HepG2 (cell line): Measurements from ENCODE around the gene ISG20L2. TPM values are rescaled to one million over a fixed set of nuclear protein-coding genes. Genes with fewer than 3 reads are reported as not detected.

Source experiments
- ARID2 ChIP-seq: sonication (generic); formaldehyde crosslinking; IDR thresholded peaks from 2 replicates; pipeline ENCODE4 v1.8.1; 2022; ENCODE audit warnings: mild to moderate bottlenecking, missing genetic modification reagents, borderline replicate concordance
- CCDC6 ChIP-seq: sonication (generic); formaldehyde crosslinking; IDR thresholded peaks from 2 replicates; pipeline ENCODE4 v1.8.1; 2022; ENCODE audit warnings: mild to moderate bottlenecking, missing genetic modification reagents, moderate library complexity
- KLF15 ChIP-seq: sonication (generic); formaldehyde crosslinking; IDR thresholded peaks from 2 replicates; pipeline ENCODE4 v1.8.1; 2023; ENCODE audit warnings: borderline replicate concordance, mild to moderate bottlenecking, inconsistent platforms, missing genetic modification reagents, mixed read lengths
- RFX3 ChIP-seq: IDR thresholded peaks from 2 replicates; pipeline ENCODE4 v1.6.1; 2016; ENCODE audit warnings: missing biosample characterization, missing genetic modification reagents
- SALL1 ChIP-seq: sonication (generic); formaldehyde crosslinking; IDR thresholded peaks from 2 replicates; pipeline ENCODE4 v1.8.0; 2022; ENCODE audit warnings: mild to moderate bottlenecking, missing genetic modification reagents
- YEATS4 ChIP-seq: sonication (generic); formaldehyde crosslinking; IDR thresholded peaks from 2 replicates; pipeline ENCODE4 v1.4.0; 2020; ENCODE audit warnings: missing genetic modification reagents, borderline replicate concordance
- ZNF605 ChIP-seq: sonication (generic); formaldehyde crosslinking; IDR thresholded peaks from 2 replicates; pipeline ENCODE4 v1.8.0; 2022; ENCODE audit warnings: mild to moderate bottlenecking, missing genetic modification reagents
- ZNF788 ChIP-seq: sonication (generic); formaldehyde crosslinking; IDR thresholded peaks from 2 replicates; pipeline ENCODE4 v1.5.0; 2020; ENCODE audit warnings: mild to moderate bottlenecking, missing genetic modification reagents, borderline replicate concordance
- polyA plus RNA-seq, 8 experiments: library from polyadenylated mRNA; depleted of rRNA in 3 of 8; stranded (reverse) in 7 of 8; unstranded in 1 of 8; fragments of >200 nt; fragmentation: Illumina TruSeq in 4 of 8; extraction: Trizol in 4 of 8; gene quantifications; 2 replicates each; pipeline versions ENCODE4 v1.2.1 to v1.2.3, GENCODE V29; 2011 to 2016; ENCODE audit warnings: low read depth in 4 of 8, missing spikeins in 1 of 8, mixed read lengths in 1 of 8; ENCODE audit not compliant: insufficient read depth in 1 of 8
- total RNA-seq, 5 experiments: library from RNA; depleted of rRNA; stranded (reverse); fragments of >200 nt; fragmentation: Illumina TruSeq; extraction: Trizol; gene quantifications; 2 replicates each; pipeline ENCODE4 v1.2.3, GENCODE V29; 2016; ENCODE audit warnings: low read depth in 1 of 5
- TF ChIP-seq, protein P1 (sequence below): sonication (generic); formaldehyde crosslinking; IDR thresholded peaks from 2 replicates; pipeline ENCODE4 v1.4.0; 2020; ENCODE audit warnings: mild to moderate bottlenecking, missing genetic modification reagents
- TF ChIP-seq, protein P2 (sequence below): sonication (generic); formaldehyde crosslinking; conservative IDR thresholded peaks from 2 replicates; pipeline ENCODE4 v1.8.0; 2022; ENCODE audit warnings: missing genetic modification reagents
- TF ChIP-seq, protein P3 (sequence below): fragments of 450-650 bp; IDR thresholded peaks from 2 replicates; pipeline ENCODE4 v1.6.1; 2017; ENCODE audit warnings: mild to moderate bottlenecking
- TF ChIP-seq, protein P4 (sequence below): sonication (generic); formaldehyde crosslinking; IDR thresholded peaks from 2 replicates; pipeline ENCODE4 v1.4.0; 2020; ENCODE audit warnings: missing genetic modification reagents; ENCODE audit errors: not compliant biosample characterization

Gene ISG20L2
- total and polyA plus RNA-seq, 2 of the 13 experiments (the other 11 are each of a cell fraction or from before 2014, with no cell fraction given) = 19.8 to 21.3 TPM

DNA sequence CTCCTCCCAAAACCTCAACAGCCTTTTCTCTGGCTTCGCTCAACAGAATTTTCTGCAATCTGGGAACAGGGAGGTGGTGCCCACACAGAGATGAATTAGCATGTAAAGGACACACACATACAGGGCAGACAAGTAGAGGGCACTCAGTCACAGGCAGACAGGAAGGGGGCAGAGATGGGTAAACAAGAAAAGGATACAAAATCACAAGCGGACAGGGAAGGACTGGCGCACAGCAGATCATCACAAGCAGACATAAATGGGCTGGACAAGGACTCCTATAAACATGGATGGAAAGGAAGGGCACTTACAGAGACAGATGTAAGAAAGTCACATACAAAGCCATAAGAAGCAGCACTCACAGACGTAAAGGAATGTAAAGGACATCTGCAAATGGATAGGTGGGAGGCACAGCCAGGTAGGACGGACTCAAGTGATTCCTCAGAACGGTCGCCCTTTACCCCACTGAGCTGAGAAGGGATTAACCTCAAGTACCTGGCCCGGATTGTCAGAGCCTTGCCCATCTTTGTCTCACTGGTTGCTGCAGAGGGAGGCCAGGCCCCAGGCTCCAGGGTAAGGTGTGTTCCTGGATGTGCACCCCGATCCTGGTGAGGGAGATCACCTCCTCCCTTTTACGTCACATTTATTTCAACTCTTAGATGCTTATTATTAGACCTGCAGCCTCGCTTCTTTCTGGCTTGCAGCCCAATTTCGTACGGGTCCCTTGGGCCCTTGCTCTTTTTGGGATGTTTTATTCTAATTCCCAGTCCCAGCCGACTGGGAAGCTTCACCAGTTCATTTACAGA, 37.9 kb upstream of the ISG20L2 start (continued):
- no peak for TF ChIP-seq ZNF605 (CRISPR knock-in tag)
- TF ChIP-seq, protein P1, sequence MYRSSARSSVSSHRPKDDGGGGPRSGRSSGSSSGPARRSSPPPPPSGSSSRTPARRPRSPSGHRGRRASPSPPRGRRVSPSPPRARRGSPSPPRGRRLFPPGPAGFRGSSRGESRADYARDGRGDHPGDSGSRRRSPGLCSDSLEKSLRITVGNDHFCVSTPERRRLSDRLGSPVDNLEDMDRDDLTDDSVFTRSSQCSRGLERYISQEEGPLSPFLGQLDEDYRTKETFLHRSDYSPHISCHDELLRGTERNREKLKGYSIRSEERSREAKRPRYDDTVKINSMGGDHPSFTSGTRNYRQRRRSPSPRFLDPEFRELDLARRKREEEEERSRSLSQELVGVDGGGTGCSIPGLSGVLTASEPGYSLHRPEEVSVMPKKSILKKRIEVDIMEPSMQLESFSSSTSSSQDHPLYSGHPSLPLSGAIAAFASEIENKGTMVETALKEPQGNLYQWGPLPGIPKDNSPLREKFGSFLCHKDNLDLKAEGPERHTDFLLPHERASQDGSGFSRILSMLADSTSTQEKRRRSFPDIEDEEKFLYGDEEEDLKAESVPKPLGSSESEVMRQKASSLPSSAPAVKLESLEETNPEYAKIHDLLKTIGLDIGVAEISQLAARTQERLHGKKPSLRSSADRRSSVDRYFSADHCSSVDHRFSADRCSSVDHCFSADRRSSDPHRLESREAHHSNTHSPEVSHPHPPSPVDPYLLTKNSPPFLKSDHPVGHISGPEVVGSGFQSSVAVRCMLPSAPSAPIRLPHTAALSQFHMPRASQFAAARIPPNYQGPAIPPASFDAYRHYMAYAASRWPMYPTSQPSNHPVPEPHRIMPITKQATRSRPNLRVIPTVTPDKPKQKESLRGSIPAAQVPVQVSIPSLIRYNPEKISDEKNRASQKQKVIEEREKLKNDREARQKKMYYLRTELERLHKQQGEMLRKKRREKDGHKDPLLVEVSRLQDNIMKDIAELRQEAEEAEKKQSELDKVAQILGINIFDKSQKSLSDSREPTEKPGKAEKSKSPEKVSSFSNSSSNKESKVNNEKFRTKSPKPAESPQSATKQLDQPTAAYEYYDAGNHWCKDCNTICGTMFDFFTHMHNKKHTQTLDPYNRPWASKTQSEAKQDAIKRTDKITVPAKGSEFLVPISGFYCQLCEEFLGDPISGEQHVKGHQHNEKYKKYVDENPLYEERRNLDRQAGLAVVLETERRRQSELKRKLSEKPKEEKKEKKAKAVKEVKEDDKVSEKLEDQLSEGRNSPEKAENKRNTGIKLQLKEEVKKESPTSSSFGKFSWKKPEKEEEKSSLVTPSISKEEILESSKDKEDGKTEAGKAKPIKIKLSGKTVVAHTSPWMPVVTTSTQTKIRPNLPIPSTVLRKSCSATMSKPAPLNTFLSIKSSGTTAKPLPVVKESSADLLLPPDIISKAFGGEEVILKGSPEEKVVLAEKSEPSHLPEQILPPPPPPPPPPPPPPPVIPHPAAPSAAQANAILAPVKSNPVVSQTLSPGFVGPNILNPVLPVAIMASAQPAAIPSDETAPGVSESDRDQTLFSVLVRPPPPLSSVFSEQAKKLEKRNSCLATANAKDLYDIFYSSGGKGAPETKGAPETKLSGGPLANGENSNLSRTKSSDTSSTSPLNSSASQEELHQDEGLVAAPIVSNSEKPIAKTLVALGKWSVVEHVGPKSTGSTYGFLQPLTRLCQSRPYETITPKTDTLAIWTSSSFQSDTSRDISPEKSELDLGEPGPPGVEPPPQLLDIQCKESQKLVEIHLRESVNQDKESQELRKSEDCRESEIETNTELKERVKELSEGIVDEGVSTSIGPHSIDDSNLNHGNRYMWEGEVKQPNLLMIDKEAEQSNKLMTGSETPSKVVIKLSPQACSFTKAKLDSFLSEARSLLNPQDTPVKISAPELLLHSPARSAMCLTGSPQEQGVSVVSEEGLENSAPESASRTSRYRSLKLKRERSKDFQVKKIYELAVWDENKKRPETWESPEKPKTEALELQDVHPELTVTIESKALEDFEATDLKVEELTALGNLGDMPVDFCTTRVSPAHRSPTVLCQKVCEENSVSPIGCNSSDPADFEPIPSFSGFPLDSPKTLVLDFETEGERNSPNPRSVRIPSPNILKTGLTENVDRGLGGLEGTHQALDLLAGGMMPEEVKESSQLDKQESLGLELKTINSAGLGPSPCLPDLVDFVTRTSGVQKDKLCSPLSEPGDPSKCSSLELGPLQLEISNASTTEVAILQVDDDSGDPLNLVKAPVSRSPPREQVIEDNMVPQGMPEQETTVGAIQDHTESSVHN (CRISPR knock-in tag) = no peak
- no peak for TF ChIP-seq RFX3
- TF ChIP-seq, protein P2, sequence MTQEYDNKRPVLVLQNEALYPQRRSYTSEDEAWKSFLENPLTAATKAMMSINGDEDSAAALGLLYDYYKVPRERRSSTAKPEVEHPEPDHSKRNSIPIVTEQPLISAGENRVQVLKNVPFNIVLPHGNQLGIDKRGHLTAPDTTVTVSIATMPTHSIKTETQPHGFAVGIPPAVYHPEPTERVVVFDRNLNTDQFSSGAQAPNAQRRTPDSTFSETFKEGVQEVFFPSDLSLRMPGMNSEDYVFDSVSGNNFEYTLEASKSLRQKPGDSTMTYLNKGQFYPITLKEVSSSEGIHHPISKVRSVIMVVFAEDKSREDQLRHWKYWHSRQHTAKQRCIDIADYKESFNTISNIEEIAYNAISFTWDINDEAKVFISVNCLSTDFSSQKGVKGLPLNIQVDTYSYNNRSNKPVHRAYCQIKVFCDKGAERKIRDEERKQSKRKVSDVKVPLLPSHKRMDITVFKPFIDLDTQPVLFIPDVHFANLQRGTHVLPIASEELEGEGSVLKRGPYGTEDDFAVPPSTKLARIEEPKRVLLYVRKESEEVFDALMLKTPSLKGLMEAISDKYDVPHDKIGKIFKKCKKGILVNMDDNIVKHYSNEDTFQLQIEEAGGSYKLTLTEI (CRISPR knock-in tag) = no peak
- 0 out of 2 replicates have a peak, but pooled peaks have one; percentile 9 for TF ChIP-seq CCDC6 (CRISPR knock-in tag)
- TF ChIP-seq YEATS4 (CRISPR knock-in tag) = no peak
- 0 out of 2 replicates have a peak, but pooled peaks have one; percentile 8 for TF ChIP-seq SALL1 (CRISPR knock-in tag)
- TF ChIP-seq ARID2 (CRISPR knock-in tag) = no peak
- TF ChIP-seq, protein P3, sequence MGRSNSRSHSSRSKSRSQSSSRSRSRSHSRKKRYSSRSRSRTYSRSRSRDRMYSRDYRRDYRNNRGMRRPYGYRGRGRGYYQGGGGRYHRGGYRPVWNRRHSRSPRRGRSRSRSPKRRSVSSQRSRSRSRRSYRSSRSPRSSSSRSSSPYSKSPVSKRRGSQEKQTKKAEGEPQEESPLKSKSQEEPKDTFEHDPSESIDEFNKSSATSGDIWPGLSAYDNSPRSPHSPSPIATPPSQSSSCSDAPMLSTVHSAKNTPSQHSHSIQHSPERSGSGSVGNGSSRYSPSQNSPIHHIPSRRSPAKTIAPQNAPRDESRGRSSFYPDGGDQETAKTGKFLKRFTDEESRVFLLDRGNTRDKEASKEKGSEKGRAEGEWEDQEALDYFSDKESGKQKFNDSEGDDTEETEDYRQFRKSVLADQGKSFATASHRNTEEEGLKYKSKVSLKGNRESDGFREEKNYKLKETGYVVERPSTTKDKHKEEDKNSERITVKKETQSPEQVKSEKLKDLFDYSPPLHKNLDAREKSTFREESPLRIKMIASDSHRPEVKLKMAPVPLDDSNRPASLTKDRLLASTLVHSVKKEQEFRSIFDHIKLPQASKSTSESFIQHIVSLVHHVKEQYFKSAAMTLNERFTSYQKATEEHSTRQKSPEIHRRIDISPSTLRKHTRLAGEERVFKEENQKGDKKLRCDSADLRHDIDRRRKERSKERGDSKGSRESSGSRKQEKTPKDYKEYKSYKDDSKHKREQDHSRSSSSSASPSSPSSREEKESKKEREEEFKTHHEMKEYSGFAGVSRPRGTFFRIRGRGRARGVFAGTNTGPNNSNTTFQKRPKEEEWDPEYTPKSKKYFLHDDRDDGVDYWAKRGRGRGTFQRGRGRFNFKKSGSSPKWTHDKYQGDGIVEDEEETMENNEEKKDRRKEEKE = no peak
- TF ChIP-seq ZNF788 (CRISPR knock-in tag) = no peak
- TF ChIP-seq, protein P4, sequence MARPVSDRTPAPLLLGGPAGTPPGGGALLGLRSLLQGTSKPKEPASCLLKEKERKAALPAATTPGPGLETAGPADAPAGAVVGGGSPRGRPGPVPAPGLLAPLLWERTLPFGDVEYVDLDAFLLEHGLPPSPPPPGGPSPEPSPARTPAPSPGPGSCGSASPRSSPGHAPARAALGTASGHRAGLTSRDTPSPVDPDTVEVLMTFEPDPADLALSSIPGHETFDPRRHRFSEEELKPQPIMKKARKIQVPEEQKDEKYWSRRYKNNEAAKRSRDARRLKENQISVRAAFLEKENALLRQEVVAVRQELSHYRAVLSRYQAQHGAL (CRISPR knock-in tag) = no peak
- no peak for TF ChIP-seq KLF15 (CRISPR knock-in tag)
